ENCODE measurements around the gene TMEM72. TPM values are rescaled to one million over a fixed set of nuclear protein-coding genes. Genes with fewer than 3 reads are reported as not detected.

The TMEM72 gene
- total RNA-seq, 4 donors from 2014 or later, result not detected

DNA sequence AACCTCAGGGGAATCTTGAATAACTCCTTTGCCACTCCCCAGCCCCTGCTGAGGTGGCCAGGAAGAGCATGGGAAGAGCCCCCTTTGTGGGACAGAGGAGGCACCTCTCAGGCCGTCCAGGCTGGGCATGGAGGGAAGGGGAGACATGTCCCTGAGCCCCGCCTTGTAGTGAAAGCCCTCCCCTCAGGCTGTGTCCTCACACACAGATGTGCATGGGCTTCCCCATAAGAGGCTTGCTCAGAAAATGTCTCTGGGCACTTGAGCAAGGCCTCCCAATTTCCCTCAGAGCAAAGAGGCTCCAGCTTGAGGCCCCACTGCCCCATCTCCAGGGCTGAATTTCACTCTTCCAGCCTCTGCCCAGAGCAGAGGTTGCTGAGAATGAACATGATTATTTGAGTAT, 3.8 kb downstream of the TMEM72 start:
- Histone ChIP-seq H3K36me3 (no peaks in the 10 kb centered on the region), H3K27ac (no peak overlapping the region), H3K9me3 (no peaks in the 10 kb centered on the region), H3K4me3 (replicated peaks in 1 of 3) (no peak overlapping the region), H3K27me3 (no peaks in the 10 kb centered on the region), H3K4me1 (peaks cover 9 to 38% of the 10 kb centered on the region in 2 donors)
- 90 to 100% methylated on average over 1 to 2 of the region's 2 CpGs for WGBS, 2 donors
- DNase-seq, result no peak
- TF ChIP-seq, protein P1, sequence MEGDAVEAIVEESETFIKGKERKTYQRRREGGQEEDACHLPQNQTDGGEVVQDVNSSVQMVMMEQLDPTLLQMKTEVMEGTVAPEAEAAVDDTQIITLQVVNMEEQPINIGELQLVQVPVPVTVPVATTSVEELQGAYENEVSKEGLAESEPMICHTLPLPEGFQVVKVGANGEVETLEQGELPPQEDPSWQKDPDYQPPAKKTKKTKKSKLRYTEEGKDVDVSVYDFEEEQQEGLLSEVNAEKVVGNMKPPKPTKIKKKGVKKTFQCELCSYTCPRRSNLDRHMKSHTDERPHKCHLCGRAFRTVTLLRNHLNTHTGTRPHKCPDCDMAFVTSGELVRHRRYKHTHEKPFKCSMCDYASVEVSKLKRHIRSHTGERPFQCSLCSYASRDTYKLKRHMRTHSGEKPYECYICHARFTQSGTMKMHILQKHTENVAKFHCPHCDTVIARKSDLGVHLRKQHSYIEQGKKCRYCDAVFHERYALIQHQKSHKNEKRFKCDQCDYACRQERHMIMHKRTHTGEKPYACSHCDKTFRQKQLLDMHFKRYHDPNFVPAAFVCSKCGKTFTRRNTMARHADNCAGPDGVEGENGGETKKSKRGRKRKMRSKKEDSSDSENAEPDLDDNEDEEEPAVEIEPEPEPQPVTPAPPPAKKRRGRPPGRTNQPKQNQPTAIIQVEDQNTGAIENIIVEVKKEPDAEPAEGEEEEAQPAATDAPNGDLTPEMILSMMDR (IDR thresholded peaks at IDR 0.05), result no peak
- no peak for TF ChIP-seq POLR2A (IDR thresholded peaks at IDR 0.05)
- intact Hi-C loops (cut with DNase I), result no loop called here

DNA sequence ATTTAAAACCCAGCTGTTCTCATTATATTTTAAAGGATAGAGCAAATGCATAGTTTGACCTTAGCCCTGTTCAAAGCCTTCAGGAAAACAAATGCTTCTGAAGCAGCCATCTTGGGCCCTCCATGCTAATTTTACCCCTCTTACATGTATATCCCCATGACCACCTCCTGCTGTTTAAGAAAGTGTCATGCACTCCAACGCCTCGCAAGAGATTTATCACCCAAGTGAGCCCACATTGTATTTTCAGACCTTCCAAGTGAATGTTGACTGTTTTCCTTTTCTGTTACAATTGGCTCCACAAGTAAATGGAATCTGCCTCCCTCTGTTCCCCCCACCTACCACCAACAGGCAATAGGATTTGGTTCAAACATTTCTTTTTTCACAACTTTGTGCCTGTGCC, 5.3 kb downstream of the TMEM72 start:
- Histone ChIP-seq H3K4me1 (peaks cover 5 to 28% of the 10 kb centered on the region in 2 donors), H3K9me3 (no peaks in the 10 kb centered on the region), H3K4me3 (replicated peaks in 1 of 3) (no peak overlapping the region), H3K27ac (no peak overlapping the region), H3K27me3 (no peaks in the 10 kb centered on the region), H3K36me3 (no peaks in the 10 kb centered on the region)
- intact Hi-C loops (cut with DNase I), result no loop called here
- no peak for TF ChIP-seq POLR2A (IDR thresholded peaks at IDR 0.05)
- TF ChIP-seq, protein P1 (IDR thresholded peaks at IDR 0.05), result no peak
- 88 to 92% methylated on average over 2 of the region's 2 CpGs for WGBS, 2 donors
- no peak for DNase-seq

DNA sequence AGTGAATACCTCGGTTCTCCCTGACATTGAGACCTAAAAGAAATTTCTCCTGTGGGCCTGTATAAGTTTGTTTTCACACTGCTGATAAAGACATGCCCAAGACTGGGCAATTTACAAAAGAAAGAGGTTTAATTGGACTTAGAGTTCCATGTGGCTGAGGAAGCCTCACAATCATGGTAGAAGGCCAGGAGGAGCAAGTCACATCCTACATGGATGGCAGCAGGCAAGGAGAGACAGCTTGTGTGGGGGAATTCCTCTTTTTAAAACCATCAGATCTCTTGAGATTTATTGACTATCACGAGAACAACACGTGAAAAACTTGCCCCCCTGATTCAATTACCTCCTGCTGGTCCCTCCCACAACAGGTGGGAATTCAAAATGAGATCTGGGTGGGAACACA, 6.7 kb downstream of the TMEM72 start:
- H3K36me3 ChIP-seq, result no peaks in the 10 kb centered on the region
- TF ChIP-seq, protein P1 (IDR thresholded peaks at IDR 0.05), result no peak
- no peak for TF ChIP-seq POLR2A (IDR thresholded peaks at IDR 0.05)
- WGBS, 2 donors, result 77 to 80% methylated on average over 3 of the region's 3 CpGs
- H3K9me3 ChIP-seq, result no peaks in the 10 kb centered on the region
- intact Hi-C loops (cut with DNase I), result no loop called here
- no peak overlapping the region for H3K4me3 ChIP-seq (replicated peaks in 1 of 3)
- H3K4me1 ChIP-seq, result peaks cover 15 to 30% of the 10 kb centered on the region in 2 donors
- no peak overlapping the region for H3K27ac ChIP-seq
- DNase-seq, result no peak
- no peaks in the 10 kb centered on the region for H3K27me3 ChIP-seq

DNA sequence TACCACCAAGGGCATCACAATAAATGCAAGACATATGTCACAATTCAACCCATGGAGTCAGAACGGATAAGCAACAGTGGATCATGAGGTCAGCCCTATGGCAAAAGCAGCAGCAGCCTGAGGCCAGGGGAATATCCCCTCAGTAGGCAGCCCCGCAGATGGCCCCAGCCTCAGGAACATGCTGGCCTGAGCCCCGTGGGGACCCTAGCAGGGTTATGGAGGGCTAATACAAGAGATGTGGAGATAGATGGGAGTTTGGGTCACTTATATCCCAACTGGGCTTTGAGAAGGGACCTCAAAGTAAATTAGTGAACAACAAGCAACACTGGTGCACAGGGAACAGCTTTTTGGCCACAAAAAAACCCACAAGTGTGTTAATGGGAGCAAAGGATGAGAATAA, 9.1 kb downstream of the TMEM72 start:
- H3K4me3 ChIP-seq (replicated peaks in 1 of 3), result no peak overlapping the region
- no peaks in the 10 kb centered on the region for H3K36me3 ChIP-seq
- intact Hi-C loops (cut with DNase I), result no loop called here
- peaks cover 36 to 37% of the 10 kb centered on the region in 2 donors for H3K4me1 ChIP-seq
- no peak overlapping the region for H3K27ac ChIP-seq
- WGBS, 2 donors, result 88 to 98% methylated on average over 3 of the region's 3 CpGs
- no peak for DNase-seq
- no peaks in the 10 kb centered on the region for H3K9me3 ChIP-seq
- TF ChIP-seq POLR2A (IDR thresholded peaks at IDR 0.05), result no peak
- TF ChIP-seq, protein P1 (IDR thresholded peaks at IDR 0.05), result no peak
- H3K27me3 ChIP-seq, result no peaks in the 10 kb centered on the region

DNA sequence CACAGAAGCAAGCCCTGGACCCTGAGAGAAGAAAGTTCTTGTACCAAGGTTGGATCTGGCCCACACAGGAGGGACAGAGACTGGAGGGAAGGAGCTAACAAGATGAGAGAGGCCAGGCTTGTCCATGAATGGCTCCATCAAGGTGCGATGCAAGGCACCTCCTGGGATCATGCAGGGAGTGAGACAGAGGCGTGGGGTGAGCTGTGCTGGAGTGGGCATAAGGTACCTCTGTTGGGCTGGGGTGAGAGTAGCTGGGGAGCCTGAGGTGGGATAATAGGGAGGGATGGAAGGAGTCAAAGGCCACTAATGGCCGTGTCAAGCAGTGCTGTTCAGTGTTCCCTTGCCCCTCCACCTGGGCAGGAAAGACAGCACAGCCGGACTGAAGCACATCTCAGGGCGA, 9.9 kb downstream of the TMEM72 start:
- no peaks in the 10 kb centered on the region for H3K36me3 ChIP-seq
- DNase-seq, result no peak
- no peaks in the 10 kb centered on the region for H3K27me3 ChIP-seq
- peaks cover 38 to 41% of the 10 kb centered on the region in 2 donors for H3K4me1 ChIP-seq
- H3K27ac ChIP-seq, result no peak overlapping the region
- TF ChIP-seq, protein P1 (IDR thresholded peaks at IDR 0.05), result no peak
- TF ChIP-seq POLR2A (IDR thresholded peaks at IDR 0.05), result no peak
- H3K4me3 ChIP-seq (replicated peaks in 1 of 3), result no peak overlapping the region
- WGBS, 2 donors, result 93 to 95% methylated on average over 5 of the region's 5 CpGs
- H3K9me3 ChIP-seq, result no peaks in the 10 kb centered on the region
- intact Hi-C loops (cut with DNase I), result no loop called here

Measured in thyroid gland (tissue), 4 donors.